NCI-H82 (cell line): Measurements from ENCODE around the gene S100PBP.
A peak's percentile ranks its signal among the peaks of the same experiment; 100 is the strongest.
"Not testable (repeated sequence)": the region's sequence is repeated elsewhere in the genome, so short reads cannot be mapped to it uniquely, and the experiment has no call there.

ENCODE experiments used
- DNase-seq: peaks from one replicate; lab custom pipeline; 2025; lab: John Stamatoyannopoulos, UW

S100PBP gene

GRCh38 chr1:32900956-32901822 lies 83.7 kb downstream of the S100PBP start, which contains the start of gene TMEM54:
Gene TMEM54, minus strand, starts transcription at chr1:32901389. Its CDS starts 151 bp downstream, at chr1:32901238.
- peak; percentile 63 for DNase-seq

GRCh38 chr1:32901823-32902534 lies 84.5 kb downstream of the S100PBP start:
- no peak for DNase-seq

GRCh38 chr1:32902535-32902920 lies 85.1 kb downstream of the S100PBP start:
- DNase-seq = no peak

DNA sequence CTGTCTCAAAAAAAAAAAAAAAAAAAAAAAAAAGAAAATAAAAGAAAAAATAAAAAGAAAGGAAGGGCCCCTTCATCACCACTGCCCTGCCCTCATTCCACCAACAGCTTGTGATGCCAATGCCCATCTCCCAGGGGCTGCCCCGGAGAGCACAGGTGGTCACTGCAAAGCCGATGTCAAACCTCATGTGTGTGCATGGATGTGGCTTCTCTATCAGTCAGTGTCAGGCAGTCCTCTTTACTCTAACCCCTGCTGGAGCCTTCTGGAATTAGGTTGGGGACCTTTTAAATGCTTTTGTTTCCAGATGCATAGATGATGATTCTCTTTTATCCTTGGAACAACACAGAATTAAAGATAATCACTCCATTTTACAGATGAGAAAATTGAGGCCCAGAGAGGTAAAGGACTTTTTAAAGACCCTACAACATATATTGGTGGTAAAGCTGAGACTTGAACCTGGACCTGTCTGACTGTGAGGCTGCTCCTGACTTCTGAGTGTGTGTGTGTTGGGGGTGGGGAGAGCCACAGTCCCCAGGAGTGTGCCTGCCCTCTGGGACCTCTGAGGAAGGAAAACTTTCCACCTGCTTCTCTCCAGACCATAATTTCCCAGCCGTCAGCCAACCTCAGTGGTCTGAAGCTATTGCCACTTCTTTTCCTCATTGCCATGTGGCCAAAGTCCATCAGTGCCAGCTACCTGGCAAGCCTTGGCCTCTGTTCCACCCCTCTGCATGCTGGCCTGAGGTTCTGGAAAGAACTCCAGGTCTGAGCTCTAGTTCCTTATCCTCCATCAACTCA lies 86.7 kb downstream of the S100PBP start:
- DNase-seq = no peak

- DNase-seq = no peak
These were observed 87.3 kb downstream of the S100PBP start for GRCh38 chr1:32904797-32905196.

DNA sequence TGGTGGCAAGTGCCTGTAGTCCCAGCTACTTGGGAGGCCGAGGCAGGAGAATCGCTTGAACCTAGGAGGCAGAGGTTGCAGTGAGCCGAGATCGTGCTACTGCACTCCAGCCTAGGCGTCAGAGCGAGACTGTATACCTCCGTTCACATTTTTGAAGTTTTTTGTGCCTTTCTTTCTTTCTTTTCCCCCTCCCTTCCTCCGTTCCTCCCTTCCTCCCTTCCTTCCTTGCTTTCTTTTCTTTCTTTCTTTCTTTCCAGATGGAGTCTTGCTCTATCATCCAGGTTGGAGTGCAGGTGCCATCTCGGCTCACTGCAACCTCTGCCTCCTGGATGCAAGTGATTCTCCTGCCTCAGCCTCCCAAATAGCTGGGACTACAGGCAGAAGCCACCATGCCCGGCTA lies 88.1 kb downstream of the S100PBP start:
- DNase-seq = not testable (repeated sequence)

- no peak for DNase-seq
These were observed 89.2 kb downstream of the S100PBP start for GRCh38 chr1:32906654-32907053.

GRCh38 chr1:32907435-32907834 lies 90.0 kb downstream of the S100PBP start:
- no peak for DNase-seq
